Embryonic facial prominence (tissue), 1 donor: Measurements from ENCODE around the gene GRIK4.

Source experiments
- DNase-seq: peaks from one replicate; pipeline ENCODE4 v3.0.0-alpha.2; 2016; ENCODE audit errors: extremely low spot score

GRIK4 gene

GRCh38 chr11:120526241-120526640 is 14.7 kb downstream of the GRIK4 start:
- DNase-seq, result no peak

DNA sequence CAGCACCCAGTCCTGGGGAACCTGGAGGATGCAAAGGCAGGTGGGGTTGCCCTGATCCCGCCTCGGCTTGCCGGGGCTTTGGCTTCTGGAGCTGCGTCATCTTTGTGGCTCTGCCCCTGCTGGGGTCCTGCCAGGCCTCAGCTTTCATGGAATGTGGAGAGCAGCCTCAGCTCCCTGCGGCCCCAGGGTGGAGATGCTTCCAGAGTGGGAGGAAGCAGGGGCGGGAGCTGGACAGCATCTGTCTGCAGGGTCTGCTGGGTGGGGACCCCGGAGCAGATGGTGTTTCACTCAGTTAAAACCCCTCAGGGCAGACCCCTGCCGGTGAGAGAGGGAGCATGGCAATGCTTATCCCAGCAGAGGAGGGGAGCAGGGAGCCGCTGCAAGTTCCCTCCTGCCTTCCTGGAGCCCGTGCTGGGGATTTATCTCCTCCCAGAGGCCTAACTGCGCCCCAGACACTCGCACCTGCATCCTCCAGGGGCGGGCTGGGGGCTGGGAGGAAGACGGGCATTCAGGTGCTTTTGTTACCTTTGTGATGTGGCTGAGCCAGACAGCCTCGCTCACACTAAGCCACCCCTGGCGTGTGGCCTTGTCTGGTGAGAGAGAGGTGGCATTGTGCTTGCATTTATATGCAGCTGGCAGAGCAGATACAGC is 15.7 kb downstream of the GRIK4 start:
- DNase-seq, result peak; percentile 63

GRCh38 chr11:120528749-120529148 is 17.2 kb downstream of the GRIK4 start:
- DNase-seq, result no peak

- DNase-seq, result no peak
These were observed 17.7 kb downstream of the GRIK4 start for GRCh38 chr11:120529214-120529613.

GRCh38 chr11:120529911-120530310 is 18.4 kb downstream of the GRIK4 start:
- no peak for DNase-seq

- DNase-seq, result no peak
These were observed 20.7 kb downstream of the GRIK4 start for GRCh38 chr11:120532082-120532831.

- no peak for DNase-seq
These were observed 21.3 kb downstream of the GRIK4 start for GRCh38 chr11:120532832-120533196.

- DNase-seq, result no peak
These were observed 24.7 kb downstream of the GRIK4 start for GRCh38 chr11:120536091-120536796.

- DNase-seq, result no peak
These were observed 25.2 kb downstream of the GRIK4 start for GRCh38 chr11:120536797-120537169.

DNA sequence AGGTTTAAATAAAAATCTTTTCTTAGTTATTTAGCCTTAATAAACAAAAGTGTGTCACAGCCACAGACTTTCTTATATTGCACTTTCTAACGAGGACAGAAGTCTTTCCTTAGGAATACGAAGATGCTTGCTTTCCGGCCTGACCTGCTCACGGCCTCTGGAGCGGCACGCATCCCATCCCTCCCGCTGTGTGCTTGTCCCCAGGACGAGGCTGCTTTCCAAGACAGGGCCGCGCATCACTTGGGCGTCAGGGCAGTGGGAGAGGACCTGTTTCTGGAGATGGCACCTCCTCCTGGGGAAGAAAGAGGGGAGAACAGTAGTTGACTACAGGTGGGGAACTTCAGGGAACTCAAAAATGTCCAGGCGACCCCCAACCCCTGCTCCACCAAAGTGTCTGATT is 26.4 kb downstream of the GRIK4 start:
- no peak for DNase-seq

DNA sequence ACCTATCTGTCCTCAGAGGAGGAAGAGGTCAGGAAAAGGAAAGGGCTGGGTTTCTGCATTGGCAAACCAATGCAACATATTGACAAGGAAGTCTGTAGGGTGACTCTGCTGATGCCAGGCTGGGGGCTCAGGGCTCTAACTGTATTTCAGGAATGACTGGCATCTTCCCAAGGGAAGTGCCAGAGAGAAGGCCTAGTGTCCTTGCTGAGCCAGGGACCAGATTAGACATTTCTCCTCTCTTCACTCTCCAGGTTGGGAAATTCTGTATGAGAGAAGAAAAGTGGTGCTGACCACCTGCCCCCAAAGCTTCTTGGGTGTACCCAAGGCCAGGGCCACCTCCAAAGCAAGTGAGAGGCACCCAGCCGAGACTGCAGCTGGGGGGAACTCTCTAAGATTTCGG is 27.2 kb downstream of the GRIK4 start:
- no peak for DNase-seq

GRCh38 chr11:120539667-120540369 is 28.3 kb downstream of the GRIK4 start:
- DNase-seq, result no peak

DNA sequence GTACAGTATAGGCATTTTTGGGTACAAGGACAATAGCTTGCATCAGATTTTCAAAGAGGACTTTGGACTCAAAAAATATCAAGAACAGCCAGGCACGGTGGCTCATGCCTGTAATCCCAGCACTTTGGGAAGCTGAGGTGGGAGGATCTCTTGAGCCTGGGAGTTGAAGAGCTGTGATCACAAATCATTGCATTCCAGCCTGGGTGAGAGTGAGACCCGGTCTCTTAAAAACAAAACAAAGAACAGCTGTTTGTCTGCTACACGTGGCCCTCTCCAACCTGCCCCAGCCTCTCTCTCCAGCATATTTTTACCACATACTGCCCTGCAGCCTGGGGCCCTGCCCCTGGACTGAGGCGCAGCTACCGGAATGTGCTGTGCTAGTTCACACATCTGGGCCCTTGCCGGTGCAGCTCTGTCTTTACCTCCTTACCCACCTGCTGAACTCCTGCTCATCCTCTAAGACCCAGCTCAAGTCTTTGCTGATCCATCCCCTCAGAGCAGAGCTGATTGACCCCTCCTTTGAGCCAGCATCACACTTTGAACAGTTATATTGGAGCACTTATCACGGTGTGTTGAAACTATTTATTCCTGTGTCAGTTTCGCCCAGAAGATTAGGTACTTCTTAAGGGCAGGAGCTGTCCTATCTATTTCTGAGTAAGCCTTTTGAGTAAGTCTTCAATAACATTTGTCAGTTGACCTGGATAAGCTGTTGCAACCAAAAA is 29.4 kb downstream of the GRIK4 start:
- DNase-seq, result no peak

DNA sequence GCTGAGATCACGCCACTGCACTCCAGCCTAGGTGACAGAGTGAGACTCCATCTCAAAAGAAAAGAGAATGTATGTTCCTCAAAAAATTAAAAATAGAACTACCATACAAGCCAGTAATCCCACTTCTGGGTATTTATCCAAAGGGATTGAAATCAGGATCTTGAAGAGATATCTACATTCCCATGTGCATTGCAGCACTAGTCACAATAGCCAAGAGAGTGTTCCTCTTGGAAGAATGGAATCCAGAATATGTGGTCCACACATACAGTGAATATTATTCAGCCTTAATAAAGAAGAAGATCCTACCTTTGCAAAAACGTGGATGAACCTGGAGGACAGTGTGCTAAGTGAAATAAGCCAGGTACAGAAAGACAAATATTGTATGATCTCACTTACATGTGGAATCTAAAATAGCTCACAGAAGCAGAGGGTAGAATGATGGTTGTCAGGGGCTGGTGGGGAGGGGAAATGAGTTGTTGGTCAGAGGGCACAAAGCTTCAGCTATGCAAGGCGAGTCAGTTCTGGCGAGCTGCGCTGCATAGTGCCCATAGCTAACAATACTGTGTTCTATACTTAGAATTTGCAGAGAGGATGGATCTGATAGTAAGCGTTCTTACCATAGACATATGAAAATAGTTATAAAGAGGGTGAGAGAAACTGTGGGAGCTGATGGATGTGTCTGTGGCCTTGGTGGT is 32.1 kb downstream of the GRIK4 start:
- no peak for DNase-seq

DNA sequence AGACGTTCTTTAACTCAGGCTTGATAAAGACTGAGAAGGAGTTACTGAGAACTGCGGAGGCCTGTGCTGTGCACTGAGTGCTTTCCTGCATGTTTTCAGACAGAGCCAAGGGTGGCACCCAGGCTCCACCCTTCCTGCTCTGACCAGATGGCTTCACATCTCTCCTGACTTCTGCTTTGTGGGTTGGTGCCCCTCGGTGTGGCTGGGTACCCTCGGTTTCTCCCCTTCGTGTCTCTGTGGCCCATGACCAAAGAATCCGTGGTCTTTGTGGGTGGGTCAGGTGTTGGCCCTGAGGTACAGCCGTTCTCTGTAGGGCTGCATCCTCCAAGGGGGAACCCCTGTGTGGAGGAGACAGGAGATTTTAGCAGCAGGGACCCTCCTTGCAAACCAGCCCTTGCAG is 34.3 kb downstream of the GRIK4 start:
- no peak for DNase-seq

DNA sequence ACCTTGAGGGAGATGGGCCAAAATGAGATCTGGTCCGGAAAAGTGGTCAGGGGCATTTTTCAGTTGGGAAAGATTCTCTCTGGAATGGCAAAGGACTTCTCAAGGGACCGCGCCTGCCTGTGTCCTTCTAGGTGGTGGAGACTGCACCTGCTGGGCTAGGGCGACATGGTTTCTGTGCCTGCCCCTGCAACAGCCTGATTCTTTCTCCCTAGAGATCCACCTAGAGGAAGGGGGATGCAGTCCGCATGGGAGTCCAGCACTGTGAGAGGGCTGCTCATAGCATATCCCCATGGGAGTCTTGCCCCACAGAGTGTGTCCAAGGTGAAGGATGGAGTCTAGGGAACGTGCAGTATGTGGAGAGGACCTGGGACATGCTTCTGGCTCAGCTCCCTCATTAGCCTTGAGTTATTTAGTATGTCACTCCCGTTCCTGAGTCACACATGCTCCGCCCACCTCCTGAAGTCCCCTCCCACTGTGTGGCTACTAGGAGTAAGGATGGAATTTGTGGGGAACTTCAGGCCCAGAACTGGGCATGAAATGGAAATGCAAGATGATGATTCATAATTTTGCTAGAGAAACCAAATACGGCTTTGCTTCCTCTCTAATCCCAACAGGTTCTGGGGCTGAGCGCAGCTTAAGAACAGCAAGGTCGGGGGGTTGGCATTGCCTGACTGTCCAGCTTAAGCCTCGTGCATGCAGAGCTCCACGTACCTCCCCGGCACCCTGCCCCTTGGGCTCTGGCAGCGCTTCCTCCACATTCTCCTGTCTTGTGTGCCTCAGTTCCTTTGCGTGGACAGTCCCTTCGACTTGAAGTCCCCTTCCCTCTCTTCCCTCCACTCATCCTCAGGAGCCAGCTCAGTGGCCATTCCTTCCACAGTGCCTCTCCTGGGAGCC is 35.0 kb downstream of the GRIK4 start:
- DNase-seq, result peak; percentile 22

- DNase-seq, result no peak
These were observed 35.8 kb downstream of the GRIK4 start for GRCh38 chr11:120547316-120547715.

- DNase-seq, result no peak
These were observed 36.5 kb downstream of the GRIK4 start for GRCh38 chr11:120547811-120548681.

- no peak for DNase-seq
These were observed 37.2 kb downstream of the GRIK4 start for GRCh38 chr11:120548682-120549209.
